DND-41 (cell line): Measurements from ENCODE around the gene MED4.

ENCODE experiments used
- CTCF ChIP-seq: IDR thresholded peaks from 2 replicates; pipeline ENCODE4 v1.5.1; 2012; ENCODE audit warnings: borderline replicate concordance, low read length, moderate library complexity, mild to moderate bottlenecking; ENCODE audit not compliant: poor library complexity, severe bottlenecking; ENCODE audit errors: extremely low read depth
- EZH2 ChIP-seq: IDR thresholded peaks from 3 replicates; pipeline ENCODE4 v1.6.1; 2012; ENCODE audit warnings: borderline replicate concordance, low read depth, mild to moderate bottlenecking, moderate library complexity, low read length, inconsistent platforms; ENCODE audit not compliant: severe bottlenecking

GRCh38 chr13:48038761-48039160 is 56.1 kb downstream of the MED4 start:
- TF ChIP-seq EZH2 (no peak), CTCF (no peak)
